Natural killer cell (primary cell): Measurements from ENCODE around the gene POMT2. TPM values are rescaled to one million over a fixed set of nuclear protein-coding genes. Genes with fewer than 3 reads are reported as not detected.

Source experiments
- ATAC-seq, 3 donors: fragments of 150-1000 bp in 2 of 3; fragments of 200-7000 bp in 1 of 3; cut with Tn5 transposase; 1 replicate in 1 of 3; 2 replicates in 2 of 3; pipeline ENCODE4 v1.10.0; 2021; ENCODE audit warnings: mild to moderate bottlenecking in 2 of 3, moderate library complexity in 2 of 3
- DNase-seq, 2 donors: peaks; one replicate each; pipeline versions ENCODE4 v3.0.0 to v3.0.0-alpha.2; 2013 to 2021; ENCODE audit warnings: mixed read lengths in 1 of 2
- H3K27ac ChIP-seq: one replicate; pipeline ENCODE4 v1.5.1; 2013; ENCODE audit warnings: mild to moderate bottlenecking, low read length
- H3K27me3 ChIP-seq: one replicate; pipeline ENCODE4 v1.6.1; 2013; ENCODE audit warnings: low read length; ENCODE audit not compliant: control insufficient read depth, insufficient read depth
- H3K36me3 ChIP-seq: one replicate; pipeline ENCODE4 v1.6.1; 2013; ENCODE audit warnings: low read length; ENCODE audit not compliant: control insufficient read depth, insufficient read depth
- H3K4me1 ChIP-seq: one replicate; pipeline ENCODE4 v1.6.1; 2013; ENCODE audit warnings: low read length; ENCODE audit not compliant: control insufficient read depth, insufficient read depth
- H3K4me3 ChIP-seq: one replicate; pipeline ENCODE4 v1.5.1; 2013; ENCODE audit warnings: low read length
- H3K9me3 ChIP-seq: one replicate; pipeline ENCODE4 v1.6.1; 2013; ENCODE audit warnings: low read length; ENCODE audit not compliant: control insufficient read depth, insufficient read depth
- H3K27ac Mint-ChIP-seq, 2 donors: one replicate each; pipeline ENCODE4 v1.8.0; 2022; ENCODE audit warnings: mild to moderate bottlenecking in 2 of 2, mixed read lengths in 2 of 2, moderate library complexity in 1 of 2
- H3K27me3 Mint-ChIP-seq, 2 donors: one replicate each; pipeline ENCODE4 v1.8.0; 2022; ENCODE audit warnings: low read depth in 2 of 2, mixed read lengths in 2 of 2
- H3K36me3 Mint-ChIP-seq: one replicate; pipeline ENCODE4 v1.8.0; 2022; ENCODE audit warnings: mixed read lengths
- H3K4me1 Mint-ChIP-seq, 2 donors: one replicate each; pipeline ENCODE4 v1.8.0; 2022; ENCODE audit warnings: mixed read lengths in 2 of 2
- H3K4me3 Mint-ChIP-seq: one replicate; pipeline ENCODE4 v1.8.0; 2022; ENCODE audit warnings: mild to moderate bottlenecking, moderate library complexity, mixed read lengths
- H3K9me3 Mint-ChIP-seq, 2 donors: one replicate each; pipeline ENCODE4 v1.8.0; 2022; ENCODE audit warnings: mixed read lengths in 2 of 2
- CTCF ChIP-seq: fragments of 200-600 bp; IDR thresholded peaks from one replicate; pipeline ENCODE4 v1.8.0; 2022; ENCODE audit warnings: antibody characterized with exemption
- WGBS: methylation state at CpG from one replicate; pipeline ENCODE4 v1.1.7; 2013; ENCODE audit warnings: missing lambda C conversion rate; ENCODE audit not compliant: insufficient coverage; 5-methylcytosine and 5-hydroxymethylcytosine counted together
- intact Hi-C: fragments of 100-400 bp; cut with micrococcal nuclease; formaldehyde crosslinking; loops from one replicate; pipeline ENCODE4 v1.14.2; 2022
- total RNA-seq, 4 donors: library from RNA; stranded (reverse); fragments of 120-200 nt in 1 of 4; gene quantifications; one replicate each; pipeline versions ENCODE4 v1.2.3 to v1.2.4, GENCODE V29; 2013 to 2022

POMT2 gene
- total RNA-seq, 3 donors from 2014 or later (not counting 1 experiment from before 2014, with no cell fraction given), result 6.7 to 10.9 (median 8.6) TPM

DNA sequence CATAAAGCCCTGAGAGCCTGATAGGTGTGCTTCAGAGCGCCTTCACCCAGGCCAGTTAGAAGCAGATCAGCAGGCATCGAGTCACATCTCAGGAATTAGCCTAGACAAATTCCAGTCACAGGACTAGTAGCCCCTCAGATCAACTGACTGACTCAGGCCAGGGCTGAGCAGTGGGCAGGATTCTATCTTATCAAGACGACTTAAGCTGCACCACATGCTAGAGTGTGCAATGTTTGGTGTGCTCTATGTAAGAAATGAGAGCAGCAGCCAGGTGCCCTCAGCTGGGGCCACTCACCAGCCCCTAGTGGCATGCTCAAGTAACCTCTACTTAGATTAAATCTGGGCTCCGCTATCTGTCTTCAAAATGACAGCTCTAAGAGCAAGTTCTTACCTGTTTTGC, 30.0 kb downstream of the POMT2 start:
- H3K4me3 Mint-ChIP-seq, result no peak overlapping the region
- H3K27ac Mint-ChIP-seq, result no peak overlapping the region
- no peaks in the 10 kb centered on the region for H3K36me3 ChIP-seq
- no peak for TF ChIP-seq CTCF
- intact Hi-C loops, result no loop called here
- ATAC-seq, result no peak
- no peaks in the 10 kb centered on the region for H3K36me3 Mint-ChIP-seq
- H3K9me3 Mint-ChIP-seq, result no peaks in the 10 kb centered on the region
- H3K27ac ChIP-seq, result no peak overlapping the region
- no peaks in the 10 kb centered on the region for H3K4me1 Mint-ChIP-seq
- no peaks in the 10 kb centered on the region for H3K27me3 Mint-ChIP-seq
- H3K4me3 ChIP-seq, result no peak overlapping the region
- no peaks in the 10 kb centered on the region for H3K9me3 ChIP-seq
- DNase-seq, result no peak
- no peaks in the 10 kb centered on the region for H3K4me1 ChIP-seq
- H3K27me3 ChIP-seq, result no peaks in the 10 kb centered on the region
- 93% methylated on average over 4 of the region's 4 CpGs for WGBS

DNA sequence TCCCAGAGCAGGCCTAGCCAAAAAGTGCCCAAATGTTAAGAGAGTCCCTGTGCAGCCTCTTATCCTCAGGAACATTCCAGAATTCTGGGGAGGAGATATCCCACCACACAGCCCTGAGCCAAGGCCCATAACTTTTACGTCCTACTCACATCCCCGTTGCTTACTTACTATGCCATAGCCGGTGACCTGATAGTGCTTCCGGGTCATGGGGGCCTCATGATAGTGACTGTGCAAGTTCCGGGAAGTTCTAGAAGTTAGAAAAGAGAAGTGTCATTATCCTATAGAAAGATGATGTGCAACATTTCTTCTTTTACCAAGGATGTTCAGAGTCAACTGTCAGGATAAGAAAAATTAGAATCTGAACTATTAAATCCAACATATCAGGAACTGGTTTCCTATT, 34.1 kb downstream of the POMT2 start:
- TF ChIP-seq CTCF, result no peak
- no peaks in the 10 kb centered on the region for H3K4me1 ChIP-seq
- H3K9me3 Mint-ChIP-seq, result no peaks in the 10 kb centered on the region
- no peak for ATAC-seq
- no peak overlapping the region for H3K4me3 ChIP-seq
- H3K36me3 Mint-ChIP-seq, result no peaks in the 10 kb centered on the region
- no peak for DNase-seq
- no peak overlapping the region for H3K27ac ChIP-seq
- H3K9me3 ChIP-seq, result no peaks in the 10 kb centered on the region
- H3K27me3 ChIP-seq, result no peaks in the 10 kb centered on the region
- WGBS, result 100% methylated on average over 1 of the region's 5 CpGs
- no peaks in the 10 kb centered on the region for H3K27me3 Mint-ChIP-seq
- peaks cover 4% of the 10 kb centered on the region for H3K36me3 ChIP-seq
- H3K4me3 Mint-ChIP-seq, result no peak overlapping the region
- H3K4me1 Mint-ChIP-seq, result no peaks in the 10 kb centered on the region
- intact Hi-C loops, result no loop called here
- no peak overlapping the region for H3K27ac Mint-ChIP-seq

- TF ChIP-seq CTCF, result no peak
- WGBS, result 95% methylated on average over 5 of the region's 5 CpGs
- intact Hi-C loops, result no loop called here
- Histone ChIP-seq H3K27ac (no peak overlapping the region), H3K4me3 (no peak overlapping the region), H3K27me3 (no peaks in the 10 kb centered on the region), H3K4me1 (no peaks in the 10 kb centered on the region), H3K9me3 (no peaks in the 10 kb centered on the region), H3K36me3 (peaks cover 4% of the 10 kb centered on the region)
- Mint-ChIP-seq H3K4me1 (no peaks in the 10 kb centered on the region), H3K4me3 (no peak overlapping the region), H3K9me3 (no peaks in the 10 kb centered on the region), H3K27ac (no peak overlapping the region), H3K27me3 (no peaks in the 10 kb centered on the region), H3K36me3 (no peaks in the 10 kb centered on the region)
- ATAC-seq, result no peak
- no peak for DNase-seq
These were observed 36.2 kb downstream of the POMT2 start for GRCh38 chr14:77284466-77284865.

GRCh38 chr14:77284066-77284465, 36.6 kb downstream of the POMT2 start:
- no peak for ATAC-seq
- H3K4me1 ChIP-seq, result no peaks in the 10 kb centered on the region
- Mint-ChIP-seq H3K4me3 (no peak overlapping the region), H3K4me1 (no peaks in the 10 kb centered on the region), H3K9me3 (no peaks in the 10 kb centered on the region), H3K27me3 (no peaks in the 10 kb centered on the region), H3K27ac (no peak overlapping the region), H3K36me3 (no peaks in the 10 kb centered on the region)
- H3K9me3 ChIP-seq, result no peaks in the 10 kb centered on the region
- peaks cover 4% of the 10 kb centered on the region for H3K36me3 ChIP-seq
- no peaks in the 10 kb centered on the region for H3K27me3 ChIP-seq
- WGBS, result 88% methylated on average over 4 of the region's 4 CpGs
- no peak for TF ChIP-seq CTCF
- H3K27ac ChIP-seq, result no peak overlapping the region
- H3K4me3 ChIP-seq, result no peak overlapping the region
- intact Hi-C loops, result no loop called here
- DNase-seq, result no peak
